Amniotic epithelial cell (primary cell): ENCODE data around the gene WIZ.

Experiments used
- DNase-seq: peaks from one replicate; pipeline ENCODE4 v3.0.0-alpha.2; 2010; ENCODE audit warnings: low read depth

WIZ gene

DNA sequence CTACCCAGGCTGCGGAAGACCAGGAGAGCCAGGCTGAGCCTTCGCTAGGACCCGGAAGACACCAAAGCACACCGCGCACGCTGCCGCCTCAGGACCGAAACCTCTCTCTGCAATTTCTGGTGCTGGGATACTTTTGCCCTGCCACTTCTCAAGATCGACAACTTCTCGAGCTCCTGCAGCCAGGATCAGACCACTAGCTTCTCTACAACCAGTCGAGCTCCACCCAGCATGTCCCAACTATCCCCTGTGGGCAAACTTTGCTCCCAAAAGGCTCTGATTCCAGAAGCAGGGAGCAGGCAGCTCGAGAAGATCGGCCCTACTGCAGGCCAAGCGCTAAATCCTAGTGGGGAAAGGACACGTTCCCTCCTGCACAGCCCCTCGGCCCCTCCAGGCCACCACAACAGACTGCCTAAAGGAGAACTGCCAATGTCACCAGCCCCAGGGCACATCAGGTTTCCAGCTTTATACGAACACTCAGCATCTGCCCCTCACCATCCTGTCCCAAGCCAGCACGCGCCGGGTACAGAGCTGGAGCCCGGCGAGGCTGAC is 71.1 kb downstream of the WIZ start:
- peak; percentile 48 for DNase-seq

DNA sequence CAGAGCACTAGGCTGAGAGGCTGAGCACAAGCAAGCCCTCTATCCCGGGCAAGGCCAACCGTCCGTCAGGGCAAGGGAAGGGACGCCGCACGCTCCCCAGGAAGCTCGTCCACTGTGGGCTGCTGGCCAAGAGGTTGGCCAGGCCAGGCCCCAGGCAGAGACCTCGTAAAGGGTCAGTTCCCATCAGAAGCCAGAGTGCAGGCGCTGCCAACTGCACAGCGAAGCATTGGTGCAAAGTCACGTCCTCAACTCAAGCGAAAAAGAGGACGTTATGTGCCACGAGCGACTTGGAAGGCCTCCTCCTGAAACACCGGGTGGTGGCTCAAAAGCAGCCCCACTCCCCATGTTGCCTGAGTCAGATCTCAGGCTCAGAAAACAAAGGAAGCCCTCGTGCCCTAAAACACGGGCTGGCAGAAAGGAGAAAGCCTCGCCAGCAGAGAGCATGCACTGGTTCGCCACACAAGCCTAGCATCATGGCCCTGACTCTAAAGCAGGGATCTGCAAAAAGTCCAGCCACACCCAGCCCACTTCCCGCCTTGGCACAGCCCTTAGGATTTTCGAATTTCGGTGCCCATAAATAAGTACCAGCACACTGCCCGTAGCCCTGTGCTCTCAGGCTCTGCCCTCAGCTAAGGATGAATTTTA is 74.8 kb downstream of the WIZ start:
- no peak for DNase-seq

DNA sequence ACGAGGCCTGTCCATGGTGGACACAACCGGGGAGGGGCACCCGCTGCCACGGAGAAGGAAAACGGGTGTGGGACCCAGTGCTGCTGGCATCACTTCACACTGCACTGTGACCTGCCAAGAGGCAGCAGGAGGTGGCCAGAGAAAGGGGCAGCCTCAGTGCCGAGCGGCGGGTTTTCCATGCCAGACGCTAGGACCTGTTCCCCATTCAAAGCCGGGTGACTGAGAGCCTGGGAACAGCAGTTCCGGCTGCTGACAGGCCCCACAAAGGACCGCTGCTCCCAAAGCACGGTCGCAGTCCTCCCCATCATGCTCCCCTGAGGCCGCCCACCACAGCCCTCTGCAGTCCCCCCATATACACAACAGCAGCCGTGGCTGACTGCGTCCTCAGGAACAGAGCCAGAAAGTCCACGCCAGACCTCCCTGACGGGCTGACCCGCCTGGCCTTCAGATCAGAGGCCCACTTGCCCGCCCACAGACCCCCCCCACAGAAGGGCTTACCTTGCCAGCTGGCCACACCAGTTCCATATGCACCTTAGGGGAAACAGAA is 75.6 kb downstream of the WIZ start:
- no peak for DNase-seq

DNA sequence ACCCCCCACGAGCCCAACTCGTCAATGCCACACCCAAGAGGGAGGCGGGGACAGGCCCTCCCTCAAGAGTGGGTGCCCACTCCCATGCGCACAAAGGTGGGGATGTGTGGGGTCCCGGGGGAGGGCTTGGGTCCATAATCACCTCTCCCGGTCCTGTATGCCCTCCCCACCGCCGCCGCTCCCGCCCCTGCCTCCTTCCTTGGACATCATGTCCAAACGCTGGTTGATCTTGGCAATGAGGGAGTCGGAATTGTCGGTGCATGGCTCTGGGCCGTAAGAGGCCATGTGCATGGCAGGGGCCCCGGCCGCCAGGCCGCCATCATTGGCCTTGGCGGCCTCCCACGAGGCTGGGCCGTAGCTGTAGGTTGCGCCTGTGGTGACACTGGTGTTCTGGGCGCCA is 76.1 kb downstream of the WIZ start:
- no peak for DNase-seq

DNA sequence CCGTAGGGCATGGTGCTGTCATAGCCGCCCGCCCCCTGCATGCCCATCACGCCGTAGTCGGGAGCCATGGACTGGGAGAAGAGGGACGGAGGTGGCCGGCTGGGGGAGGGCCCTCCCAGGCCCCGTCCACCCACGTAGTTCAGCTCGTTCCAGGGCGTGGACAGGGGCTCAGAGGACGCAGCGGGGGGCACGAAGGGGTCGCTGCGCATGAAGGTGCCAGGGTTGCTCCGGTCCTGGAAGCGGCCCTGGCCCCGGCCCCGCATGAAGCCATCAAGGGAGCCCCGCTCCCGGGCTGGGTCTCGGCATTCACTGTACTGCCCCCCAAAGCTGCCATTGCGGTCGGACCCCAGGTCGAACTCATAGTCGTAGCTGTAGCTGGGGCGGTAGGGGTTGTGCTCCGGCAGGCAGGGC is 76.9 kb downstream of the WIZ start:
- no peak for DNase-seq

DNA sequence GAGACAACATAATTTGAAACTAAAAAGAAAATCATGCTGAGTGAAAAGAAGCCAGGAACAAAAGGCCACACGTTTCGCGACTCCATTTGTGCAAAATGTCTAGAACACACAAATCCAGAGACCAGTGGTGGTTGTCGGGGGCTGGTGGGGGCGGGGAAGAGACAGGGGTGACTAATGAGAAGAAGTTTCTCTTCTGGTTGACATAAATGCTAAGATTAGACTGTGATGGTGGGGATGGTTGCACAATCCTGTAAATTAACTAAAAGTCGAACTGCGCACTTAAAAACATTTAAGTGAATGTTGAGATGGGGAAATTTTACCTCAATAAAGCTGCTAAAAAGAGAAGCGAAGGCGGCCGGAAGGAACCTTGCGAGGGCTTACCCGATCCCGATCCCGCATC is 77.3 kb downstream of the WIZ start:
- no peak for DNase-seq

DNA sequence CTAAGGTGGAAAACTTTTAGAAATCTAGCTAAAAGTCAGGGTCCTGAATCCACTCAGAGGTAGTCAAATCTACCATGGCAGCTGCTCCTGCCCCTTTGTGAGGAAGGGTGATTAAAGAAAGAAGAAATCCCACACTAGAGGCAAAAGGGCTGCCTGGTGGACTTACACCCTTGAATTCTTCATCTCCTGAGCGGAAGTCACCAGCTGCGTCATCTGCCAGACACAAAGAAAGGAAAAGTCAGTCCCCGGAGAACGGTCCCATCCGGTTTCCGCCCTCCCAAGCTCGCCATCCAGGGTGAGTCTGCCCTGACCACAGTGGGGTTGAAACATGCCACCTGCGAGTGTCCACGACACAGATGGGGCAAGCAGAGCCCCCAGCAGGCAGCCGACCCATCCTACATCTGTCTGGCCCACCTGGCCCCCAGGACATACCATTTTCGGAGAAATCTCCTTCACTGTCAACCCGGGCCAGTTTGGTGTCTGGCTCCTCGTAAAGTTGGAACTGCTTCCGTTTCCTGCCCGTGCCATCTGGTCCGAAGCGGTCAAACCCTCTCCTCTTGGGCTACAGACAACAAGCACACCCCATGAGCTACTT is 77.9 kb downstream of the WIZ start:
- no peak for DNase-seq

DNA sequence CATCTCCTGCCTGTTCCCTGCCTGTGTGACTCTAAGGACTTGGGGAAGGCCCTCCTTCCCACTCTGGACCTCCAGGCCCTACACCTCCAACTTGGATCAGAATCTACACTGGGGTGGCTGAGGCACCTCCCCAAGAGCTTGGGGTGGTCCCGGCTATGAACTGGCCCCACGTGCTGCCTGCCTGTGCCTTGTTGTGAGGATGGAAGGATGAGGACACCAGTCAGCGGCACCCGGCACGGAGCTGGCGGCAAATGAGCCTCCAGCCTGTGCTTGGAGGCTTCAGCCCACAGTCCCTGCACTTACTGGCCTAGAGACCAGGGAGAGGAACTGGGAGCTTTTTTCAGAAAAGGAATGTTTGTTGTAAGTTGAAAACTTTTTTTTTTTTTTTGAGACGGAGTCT is 78.6 kb downstream of the WIZ start:
- DNase-seq: no peak
